GM19351 (cell line): ENCODE data around the gene GARIN5B.

Experiments used
- ATAC-seq: cut with Tn5 transposase; IDR thresholded peaks from one replicate; pipeline ENCODE4 v1.9.1; 2021; ENCODE audit warnings: mild to moderate bottlenecking, moderate library complexity; ENCODE audit not compliant: unreplicated experiment

Gene GARIN5B

DNA sequence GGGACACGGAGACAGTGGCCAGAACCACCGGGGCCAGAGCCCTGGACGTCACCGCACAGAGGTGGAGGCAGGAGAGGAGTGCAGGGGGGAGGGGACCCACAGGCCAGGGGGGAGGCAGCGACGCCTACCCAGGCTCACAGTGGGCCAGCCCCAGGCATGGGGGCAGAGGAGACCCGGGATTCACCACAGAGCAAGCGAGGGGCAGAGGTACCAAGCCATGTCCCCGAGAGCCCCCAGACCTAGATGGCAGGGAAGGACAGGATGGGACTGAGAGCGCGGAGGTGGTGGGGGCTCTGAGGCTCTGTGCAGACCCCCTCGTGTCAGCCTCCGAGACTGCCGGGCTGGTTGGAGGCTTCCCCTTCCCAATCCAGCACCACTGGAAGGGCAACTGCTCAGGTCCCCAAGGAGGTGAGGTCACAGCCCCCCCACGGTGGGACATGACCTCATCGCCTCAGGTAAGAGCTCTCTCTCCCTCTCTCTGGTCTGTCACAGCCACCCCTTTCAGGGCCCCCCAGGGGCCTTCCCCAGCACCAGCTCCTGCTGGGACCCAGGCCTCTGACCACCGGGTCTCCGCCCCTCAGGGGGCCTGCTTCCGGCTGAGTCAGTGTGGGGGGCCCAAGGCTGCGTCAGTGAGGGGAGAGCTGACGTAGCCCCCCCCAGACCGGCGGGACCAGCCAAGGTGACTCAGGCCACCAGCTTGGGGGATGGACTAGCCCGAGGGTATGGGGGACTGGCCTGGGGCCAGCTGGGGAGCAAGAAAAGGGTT lies 9.4 kb upstream of the GARIN5B start:
- ATAC-seq: no peak

DNA sequence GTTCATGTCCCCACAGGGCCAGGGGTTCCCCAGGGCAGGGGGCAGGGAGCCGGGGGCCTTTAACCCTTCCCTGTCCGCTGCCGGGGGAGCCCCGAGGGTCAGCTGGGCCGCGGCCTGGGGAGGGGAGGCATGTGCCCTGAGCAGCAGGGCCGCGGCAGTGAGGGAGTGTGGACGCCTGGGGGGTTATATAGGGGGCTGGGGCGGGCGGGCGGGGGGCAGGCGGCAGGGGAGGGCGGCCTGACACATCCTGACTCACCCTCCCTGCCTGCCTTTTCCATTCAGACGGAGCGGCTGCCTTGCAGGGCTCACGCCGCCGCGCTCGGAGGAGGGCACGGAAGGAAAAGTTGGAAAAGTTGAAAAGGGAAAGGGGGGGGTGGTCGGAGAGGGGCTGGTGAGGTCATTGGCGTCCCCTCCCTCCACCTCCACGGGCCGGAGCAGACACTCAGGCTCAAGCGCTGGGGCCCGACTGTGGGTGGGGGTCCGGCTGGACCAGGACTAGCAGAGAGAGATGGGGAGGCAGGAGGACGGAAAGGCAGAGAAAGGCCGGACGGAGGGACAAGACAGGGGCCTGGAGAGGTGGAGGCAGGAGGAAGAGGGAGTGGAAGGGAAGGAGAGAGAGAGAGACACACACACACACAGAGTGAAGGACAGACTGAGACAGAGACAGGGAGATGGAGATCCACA lies 7.4 kb upstream of the GARIN5B start, which contains the start of gene IL11:
IL11 (minus strand) TSS at position 159 of the 684 bp plus-strand sequence; CDS start at position 6, 153 bp downstream.
- ATAC-seq: no peak

DNA sequence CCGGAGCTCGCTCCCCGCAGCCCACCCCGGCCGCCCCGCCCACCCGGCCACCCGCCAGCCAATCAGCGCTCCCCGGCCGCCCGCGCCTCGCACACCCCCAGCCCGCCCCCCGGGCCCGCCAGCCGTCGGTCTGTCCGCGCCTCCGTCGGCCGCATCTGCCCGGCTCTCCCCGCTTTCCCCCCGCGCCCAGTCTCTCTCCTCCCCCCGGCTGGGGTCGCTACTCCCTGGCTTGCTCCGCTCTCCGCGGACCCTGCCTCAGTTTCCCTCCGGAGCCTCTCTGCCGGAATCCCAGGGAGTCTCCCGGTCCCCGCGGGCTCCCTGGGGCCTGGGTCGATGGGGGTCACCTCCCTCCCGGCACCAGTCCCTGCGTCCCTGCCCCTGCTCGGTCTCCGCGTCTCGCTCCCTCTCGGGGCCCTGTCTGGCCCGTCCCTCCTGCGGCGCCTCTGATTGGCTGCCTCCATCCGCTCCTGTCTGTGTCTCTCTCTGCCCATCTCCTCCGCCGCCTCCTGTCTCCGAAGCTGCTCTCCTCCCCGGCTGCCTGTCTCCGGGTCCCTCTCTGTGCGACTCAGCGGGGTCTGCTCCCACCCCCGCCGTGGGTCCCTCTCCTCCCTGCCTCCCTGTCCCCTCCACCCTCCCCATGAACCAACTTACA lies 6.7 kb upstream of the GARIN5B start:
- no peak for ATAC-seq

DNA sequence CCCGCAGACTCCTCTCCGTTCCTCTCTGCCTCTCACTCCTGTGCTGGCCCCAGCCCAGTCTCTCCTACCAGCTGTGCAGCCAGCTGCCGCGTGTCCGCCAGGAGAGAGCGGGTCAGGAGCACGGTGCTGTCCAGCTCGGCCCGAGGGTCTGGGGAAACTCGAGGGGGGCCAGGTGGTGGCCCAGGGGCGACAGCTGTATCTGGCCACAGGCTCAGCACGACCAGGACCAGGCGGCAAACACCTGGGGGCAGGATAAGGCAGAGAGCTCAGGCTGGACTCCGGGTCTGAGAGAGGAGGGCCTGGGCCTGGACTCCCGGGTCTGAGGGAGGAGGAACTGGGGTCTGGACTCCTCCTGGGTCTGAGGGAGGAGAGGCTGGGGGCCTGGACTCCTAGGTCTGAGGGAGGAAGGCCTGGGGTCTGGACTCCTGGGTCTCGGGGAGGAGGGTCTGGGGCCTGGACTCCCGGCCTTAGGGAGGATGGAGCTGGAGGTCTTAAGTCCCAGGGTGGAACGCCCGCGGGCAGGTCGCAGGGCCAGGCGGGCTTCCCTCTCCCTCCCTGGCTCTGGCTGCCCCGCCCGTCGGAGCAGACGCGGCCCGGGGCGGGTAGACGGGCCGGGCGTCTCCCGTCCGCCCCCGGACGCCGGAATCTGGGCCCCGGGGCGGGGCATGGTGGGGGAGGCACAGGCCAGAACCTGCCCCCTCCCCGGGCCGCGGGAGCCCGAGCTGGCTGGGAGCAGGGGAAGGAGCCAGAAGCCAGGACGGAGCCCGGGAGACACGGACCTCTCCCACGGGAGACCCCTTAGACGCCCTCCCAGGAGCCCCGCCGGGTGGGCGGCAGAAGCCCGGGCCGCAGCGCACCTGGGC lies 5.9 kb upstream of the GARIN5B start:
- ATAC-seq: no peak

DNA sequence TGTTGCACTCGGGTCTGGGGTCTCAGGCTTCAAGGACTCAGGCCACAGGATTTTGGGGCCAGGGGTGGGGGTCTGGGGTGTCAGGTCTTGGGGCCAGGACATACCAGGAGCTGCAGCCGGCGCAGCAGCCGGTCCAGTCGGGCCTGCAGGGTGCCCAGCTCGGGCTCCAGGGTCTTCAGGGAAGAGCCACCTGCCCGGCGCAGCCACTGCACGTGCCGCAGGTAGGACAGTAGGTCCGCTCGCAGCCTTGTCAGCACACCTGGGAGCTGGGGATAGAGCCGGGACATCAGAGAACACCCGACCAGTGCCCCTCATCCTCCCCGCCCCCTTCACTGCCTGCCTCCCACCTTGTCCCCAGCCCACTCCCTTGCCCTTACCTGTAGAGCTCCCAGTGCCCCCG lies 5.0 kb upstream of the GARIN5B start:
- no peak for ATAC-seq

DNA sequence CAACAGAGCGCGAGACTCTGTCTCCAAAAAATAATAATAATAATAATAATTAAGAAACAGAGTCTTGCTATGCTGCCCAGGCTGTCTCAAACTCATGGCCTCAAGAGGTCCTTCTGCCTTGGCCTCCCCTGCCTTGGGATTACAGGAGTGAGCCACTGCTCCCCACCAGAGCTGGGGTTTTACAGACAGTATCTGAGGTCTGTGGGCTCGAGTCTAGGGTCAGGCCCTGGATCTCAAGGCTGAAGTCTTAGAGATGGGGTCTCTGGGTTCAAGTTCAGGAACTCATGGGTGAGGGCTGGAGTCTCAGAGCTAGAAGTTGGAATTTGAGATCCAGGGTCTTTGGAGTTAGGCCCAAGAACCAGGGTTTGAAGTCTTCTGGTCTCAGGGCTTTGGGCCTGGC lies 3.7 kb upstream of the GARIN5B start:
- no peak for ATAC-seq

DNA sequence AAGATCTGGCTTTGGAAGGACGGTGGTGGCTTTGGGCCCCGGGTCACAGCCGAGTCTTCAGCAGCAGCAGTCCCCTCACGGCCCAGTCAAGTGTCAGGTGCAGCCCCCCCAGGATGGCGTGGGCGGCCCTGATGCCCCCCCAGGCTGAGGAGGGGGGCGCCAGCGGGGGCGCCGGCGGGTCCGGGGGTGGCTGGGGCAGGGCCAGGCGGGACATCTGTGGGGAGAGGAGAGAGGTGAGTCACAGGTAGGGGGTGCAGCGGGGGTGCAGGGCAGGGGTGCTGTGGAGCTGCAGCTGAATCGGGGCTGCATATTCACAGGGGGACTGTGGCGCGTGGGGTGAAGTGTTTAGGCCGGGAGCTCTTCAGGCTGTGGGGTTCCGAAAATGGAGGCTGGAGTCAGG lies 2.9 kb upstream of the GARIN5B start:
- no peak for ATAC-seq

DNA sequence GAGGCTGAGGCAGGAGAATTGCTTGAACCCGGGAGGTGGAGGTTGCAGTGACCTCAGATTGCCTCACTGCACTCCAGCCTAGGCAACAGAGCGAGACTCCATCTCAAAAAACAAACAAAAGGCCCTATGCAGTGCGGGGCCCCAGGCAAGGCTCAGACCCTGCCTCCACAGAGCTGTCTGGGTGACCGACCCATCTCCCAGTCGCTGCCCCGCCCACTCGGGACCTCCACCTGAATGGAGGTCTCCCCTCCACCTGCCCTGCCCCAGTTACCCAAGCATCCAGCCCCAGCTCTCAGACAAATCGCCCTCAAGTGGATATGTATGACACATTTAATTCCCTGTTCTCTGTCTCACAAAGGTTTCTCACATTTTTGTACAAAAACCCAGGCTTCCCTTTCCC lies 2.2 kb upstream of the GARIN5B start:
- ATAC-seq: no peak

DNA sequence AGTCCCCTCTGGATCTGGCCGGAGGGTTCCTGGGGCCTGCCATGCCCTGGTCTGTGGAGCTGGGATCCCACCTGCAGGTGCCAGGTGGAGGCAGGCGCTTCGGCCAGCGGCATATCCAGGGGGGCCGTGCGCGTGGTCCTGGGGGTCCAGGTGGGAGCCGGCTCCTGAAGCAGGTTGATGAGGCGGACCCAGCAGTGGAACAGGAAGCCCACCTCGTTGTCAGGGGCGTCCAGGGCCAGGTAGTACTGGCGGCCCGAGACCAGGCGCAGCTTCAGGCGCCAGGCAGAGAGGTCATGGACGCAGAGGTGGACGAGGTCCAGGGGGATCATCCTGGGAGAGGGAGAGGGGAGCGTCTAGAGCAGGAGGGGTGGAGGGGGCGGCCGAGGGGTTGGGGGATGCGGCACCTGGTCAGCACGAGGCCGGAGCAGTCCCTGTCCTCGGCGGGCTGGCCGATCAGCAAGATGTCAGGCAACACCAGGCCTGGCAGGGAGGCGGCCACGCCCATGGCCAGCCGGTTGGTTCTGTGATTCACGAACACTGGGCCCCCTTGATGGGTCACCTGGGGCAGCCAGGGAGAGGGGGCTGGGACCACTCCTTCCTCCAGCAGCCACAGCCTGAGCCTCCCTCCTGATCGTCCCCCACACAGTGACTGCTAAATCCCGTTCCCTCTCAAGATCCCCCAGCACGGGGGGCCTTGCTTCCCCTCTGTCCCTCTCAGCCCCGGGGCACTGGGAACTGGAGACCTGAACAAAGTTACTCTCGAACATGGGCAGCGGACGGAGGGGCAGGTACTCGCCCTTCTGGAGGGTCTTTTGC lies 678 bp downstream of the GARIN5B start:
- no peak for ATAC-seq

DNA sequence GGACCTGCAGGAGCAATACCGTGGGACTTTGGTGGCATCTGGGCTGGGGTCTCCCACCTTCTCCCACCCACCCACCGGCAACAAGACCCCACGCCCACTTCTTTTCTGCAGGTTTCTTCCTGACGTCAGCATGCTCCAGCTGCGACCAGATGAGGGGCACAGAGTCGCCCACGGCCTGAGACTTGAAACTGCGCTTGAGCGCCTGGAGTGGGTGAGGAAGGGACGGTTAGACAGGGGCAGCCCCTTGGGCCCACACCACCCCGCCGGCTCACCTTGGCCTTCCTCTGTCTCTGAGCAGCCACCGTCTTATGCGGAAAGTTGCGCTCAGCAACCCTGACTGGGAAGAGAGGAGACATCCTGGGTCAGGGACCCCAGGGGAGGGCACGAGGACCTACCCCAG lies 2.2 kb downstream of the GARIN5B start:
- no peak for ATAC-seq

DNA sequence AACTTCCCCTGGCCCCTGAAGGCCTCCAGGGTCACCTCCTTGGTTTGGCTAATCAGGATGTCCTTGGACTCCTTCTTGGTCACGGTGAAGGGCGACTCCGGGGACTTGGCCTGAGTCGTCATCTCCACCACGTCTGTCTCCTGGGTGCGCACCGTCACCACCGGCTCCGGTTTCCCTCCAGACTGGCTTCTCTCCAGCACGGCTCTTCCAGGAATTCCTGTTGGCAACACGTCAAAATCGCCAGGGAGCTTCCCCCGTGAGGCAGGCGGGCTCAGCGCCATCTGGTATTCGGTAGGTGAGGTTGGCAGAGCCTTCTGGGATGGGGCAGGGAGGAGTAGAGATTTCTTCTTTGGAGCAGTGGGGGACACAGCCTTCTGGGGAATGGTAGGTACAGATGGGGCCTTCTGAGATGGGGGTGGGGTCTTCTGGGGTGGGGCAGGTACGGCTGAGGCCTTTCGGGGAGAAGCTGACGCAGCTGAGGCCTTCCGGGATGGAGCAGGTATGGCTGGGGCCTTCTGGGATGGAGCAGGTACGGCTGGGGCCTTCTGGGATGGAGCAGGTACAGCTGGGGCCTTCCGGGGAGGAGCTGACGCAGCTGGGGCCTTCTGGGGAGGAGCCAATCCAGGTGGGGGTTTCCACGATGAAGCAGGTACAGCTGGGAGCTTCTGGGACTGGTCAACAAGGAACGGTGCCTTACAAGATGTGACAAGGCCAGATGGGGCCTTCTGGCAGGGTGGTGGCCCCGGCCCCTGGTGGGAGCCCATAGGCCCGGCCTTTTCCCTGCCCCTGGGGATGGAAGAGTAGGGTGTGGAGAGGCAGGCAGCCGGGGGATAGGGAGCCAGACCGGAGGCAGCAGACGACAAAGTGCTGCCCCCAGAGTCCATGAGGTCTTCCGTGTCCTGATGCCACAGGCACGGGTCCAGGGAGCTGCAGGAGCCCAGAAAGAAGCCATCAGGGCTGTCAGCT lies 3.8 kb downstream of the GARIN5B start:
- ATAC-seq: no peak

DNA sequence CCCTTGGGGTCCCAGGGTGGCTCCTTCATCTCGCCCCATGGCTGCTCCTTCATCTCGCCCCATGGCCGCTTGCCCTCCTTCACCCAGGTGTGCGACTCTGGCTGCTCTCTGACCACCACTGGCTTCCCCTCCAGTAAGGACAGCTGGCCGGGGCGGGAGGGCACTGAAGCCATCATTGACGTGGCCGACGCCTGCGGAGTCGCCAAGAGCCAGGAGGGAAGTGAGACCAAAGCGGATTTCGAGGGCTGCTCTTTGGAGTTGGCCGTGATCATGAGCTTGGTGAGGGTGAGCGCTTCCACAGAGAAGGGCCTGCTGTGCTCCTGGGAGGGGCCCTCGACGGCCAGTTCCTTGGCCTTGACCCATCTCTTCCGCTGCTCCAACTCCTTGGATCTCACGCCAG lies 4.6 kb downstream of the GARIN5B start:
- ATAC-seq: no peak

DNA sequence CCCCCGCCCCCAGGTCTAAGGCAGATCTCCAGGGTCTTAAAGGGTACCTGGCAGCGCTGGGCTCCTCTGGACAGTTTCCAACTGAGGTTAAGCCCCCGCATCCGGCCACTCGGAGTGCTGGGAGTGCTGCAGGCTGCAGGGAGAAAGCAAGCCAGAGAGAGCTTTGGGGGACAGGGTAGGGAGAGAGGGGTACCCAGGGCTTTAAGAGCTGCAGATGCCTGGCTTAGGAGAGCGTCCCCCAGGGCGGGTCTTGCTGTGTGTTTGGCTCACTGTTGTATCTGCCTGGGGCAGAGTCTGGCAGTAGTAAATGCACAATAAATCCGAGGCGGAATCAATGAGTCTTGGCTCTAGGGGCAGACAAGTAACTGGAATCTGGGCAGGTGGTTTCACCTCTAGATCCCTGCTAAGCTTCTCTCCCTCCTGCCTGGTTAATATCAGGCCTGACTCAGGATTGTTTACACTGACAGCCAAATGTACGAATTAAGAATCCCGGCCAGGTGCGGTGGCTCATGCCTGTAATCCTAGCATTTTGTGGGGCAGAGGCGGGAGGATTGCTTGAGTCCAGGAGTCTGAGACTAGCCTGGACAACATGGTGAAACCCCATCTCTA lies 7.7 kb downstream of the GARIN5B start:
- no peak for ATAC-seq

DNA sequence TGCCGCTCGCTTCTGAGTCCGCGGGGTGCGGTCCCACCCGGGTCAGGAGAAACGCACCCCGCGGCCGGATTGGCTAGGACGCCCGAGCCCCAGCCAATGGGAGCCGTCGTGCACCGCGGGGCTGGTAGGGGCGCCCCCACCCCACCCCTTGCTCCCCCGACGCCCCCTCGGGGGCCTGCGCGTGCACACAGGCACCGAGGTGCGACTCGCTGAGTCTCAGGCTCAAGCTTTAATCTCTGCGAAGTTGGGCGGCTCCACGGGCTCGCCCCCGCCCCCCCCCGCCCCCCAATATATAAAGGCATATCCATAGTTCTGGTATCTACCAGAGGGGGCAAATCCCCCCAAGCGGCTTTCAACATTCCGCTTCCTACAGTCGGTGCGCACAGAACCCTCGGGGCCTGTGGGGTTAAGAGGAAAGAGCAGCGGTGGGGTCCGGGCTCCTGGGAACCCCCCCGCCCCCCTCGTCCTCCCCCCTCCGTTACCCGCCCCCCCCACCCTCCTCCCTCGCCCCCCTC lies 8.3 kb downstream of the GARIN5B start, which contains the start of gene COX6B2:
COX6B2 (minus strand) TSS at position 22 of the 515 bp plus-strand sequence. CDS start 198 bp downstream, outside the sequence.
- no peak for ATAC-seq

DNA sequence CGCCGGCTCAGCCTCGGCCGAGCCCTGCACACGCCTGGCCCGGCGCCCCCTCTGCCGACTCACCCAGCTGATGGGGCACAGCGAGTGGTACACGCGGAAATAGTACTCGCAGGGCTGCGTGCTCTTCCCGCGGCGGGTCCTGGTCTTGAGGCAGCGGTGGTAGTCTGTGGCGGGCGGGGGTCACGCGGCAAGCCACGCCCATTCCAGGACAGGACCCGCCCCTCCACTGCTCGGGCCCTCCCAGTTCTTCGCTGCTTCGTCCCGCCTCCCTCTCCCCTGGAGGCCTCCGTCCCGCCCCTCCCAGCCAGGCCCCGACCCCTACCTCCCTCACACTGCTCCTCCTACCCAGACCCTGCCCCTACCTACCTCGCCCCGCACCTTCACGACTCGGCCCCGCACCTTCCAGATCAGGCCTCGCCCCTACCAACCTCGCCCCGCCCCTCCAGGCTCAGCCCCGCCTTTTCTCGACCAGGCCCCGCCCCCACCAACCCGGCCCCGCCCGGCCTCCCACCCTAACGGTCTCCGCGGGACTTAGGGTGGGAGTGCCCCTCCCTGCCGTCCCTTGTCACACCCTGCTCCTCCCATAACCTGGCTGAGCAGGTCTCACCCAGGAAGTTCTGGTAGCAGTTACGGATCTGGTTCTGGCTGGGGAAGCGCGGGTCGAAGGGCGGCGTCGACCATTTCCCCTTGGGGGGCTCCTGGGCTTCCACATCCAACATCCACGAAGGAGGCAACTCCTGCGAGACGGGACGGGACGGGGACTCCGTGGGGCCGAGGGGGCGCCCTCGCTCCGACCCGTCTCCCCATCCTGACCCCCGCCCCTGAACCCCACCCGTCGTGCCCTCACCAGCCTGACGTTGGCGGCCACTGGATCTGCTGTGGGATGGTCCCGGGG lies 9.0 kb downstream of the GARIN5B start:
- no peak for ATAC-seq

DNA sequence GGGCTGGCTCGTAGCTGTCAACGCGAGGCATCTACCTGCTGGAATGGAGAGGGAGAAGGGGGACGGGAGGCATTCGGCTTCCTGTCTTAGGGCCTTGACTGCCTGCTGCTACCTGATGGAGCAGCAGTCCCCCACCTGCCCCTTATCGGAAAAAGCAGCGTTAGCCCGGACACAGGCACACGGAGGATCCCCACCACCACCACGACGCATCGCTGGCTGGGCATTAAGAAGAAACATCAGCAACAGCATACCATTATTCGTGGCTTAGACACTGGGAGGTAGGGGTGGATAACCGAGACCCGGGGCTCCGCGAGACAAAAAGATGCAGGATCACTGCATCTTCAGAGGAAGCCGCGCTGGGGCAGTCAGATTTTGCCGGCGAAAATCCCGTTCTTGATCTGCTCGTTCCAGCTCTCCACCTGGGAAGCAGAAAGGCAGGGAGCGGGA lies 9.7 kb downstream of the GARIN5B start:
- no peak for ATAC-seq

DNA sequence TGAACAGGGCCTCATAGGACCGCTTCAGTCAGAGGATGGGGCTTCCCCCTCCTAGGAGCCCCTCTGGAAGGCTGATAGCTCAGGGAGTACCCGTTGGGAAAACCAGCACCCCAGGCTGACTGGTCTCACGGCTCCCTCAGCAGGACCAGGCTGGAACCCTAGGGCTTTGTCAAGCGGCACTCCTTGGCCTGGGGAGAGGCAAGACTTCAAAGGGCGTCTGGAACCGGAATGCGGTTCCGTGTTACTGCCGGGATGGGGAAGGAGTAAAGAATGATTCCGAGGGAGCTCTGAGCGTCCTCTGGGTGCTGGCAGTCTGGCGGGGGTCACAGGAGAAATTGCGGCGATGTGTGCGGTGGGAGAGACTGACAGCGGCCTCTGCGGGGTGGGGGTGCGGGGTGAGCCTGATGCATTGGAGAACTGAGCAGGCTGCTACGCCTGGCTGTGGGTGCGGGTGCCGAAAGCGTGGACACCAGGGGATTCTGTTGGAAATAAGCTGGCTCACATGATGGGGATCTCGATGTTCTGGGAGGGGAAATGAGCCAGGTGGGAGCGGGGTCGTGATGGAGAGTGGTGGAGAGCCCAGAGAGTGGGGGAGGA lies 10.4 kb downstream of the GARIN5B start:
- no peak for ATAC-seq
